ENCODE results near the gene TAF7L.
"Not testable (repeated sequence)": the region's sequence is repeated elsewhere in the genome, so short reads cannot be mapped to it uniquely, and the experiment has no call there.

The TAF7L gene

GRCh38 chrX:101290957-101291603 is at the start of gene TAF7L:
TAF7L (minus strand) TSS chrX:101291334; CDS start chrX:101287543, 3,791 bp downstream.
- DNase-seq (ENCODE audit: low read depth): no peak

GRCh38 chrX:101337776-101338271 is 46.7 kb upstream of the TAF7L start:
- no peak for DNase-seq (ENCODE audit: low read depth)

- not testable (repeated sequence) for DNase-seq (ENCODE audit: low read depth)
These were observed 43.2 kb upstream of the TAF7L start for GRCh38 chrX:101334310-101334709.

GRCh38 chrX:101326600-101326999 is 35.5 kb upstream of the TAF7L start:
- DNase-seq (ENCODE audit: low read depth): not testable (repeated sequence)

- no peak for DNase-seq (ENCODE audit: low read depth)
These were observed 12.7 kb upstream of the TAF7L start for GRCh38 chrX:101303790-101304189.

- not testable (repeated sequence) for DNase-seq (ENCODE audit: low read depth)
These were observed 4.5 kb upstream of the TAF7L start for GRCh38 chrX:101295603-101296002.

- DNase-seq (ENCODE audit: low read depth): peak; percentile 18
These were observed 3.7 kb downstream of the TAF7L start for GRCh38 chrX:101287402-101287801.

- no peak for DNase-seq (ENCODE audit: low read depth)
These were observed 14.9 kb downstream of the TAF7L start for GRCh38 chrX:101276238-101276637.

GRCh38 chrX:101274198-101274597 is 16.9 kb downstream of the TAF7L start:
- DNase-seq (ENCODE audit: low read depth): no peak

GRCh38 chrX:101265869-101266428 is 25.2 kb downstream of the TAF7L start:
- no peak for DNase-seq (ENCODE audit: low read depth)

GRCh38 chrX:101263766-101264165 is 27.4 kb downstream of the TAF7L start:
- no peak for DNase-seq (ENCODE audit: low read depth)

GRCh38 chrX:101262590-101262989 is 28.5 kb downstream of the TAF7L start:
- DNase-seq (ENCODE audit: low read depth): no peak

- DNase-seq (ENCODE audit: low read depth): no peak
These were observed 30.7 kb downstream of the TAF7L start for GRCh38 chrX:101260435-101260834.

GRCh38 chrX:101258259-101258581 is 32.9 kb downstream of the TAF7L start:
- no peak for DNase-seq (ENCODE audit: low read depth)

GRCh38 chrX:101257448-101258258 is 33.5 kb downstream of the TAF7L start:
- DNase-seq (ENCODE audit: low read depth): no peak

- DNase-seq (ENCODE audit: low read depth): no peak
These were observed 38.5 kb downstream of the TAF7L start for GRCh38 chrX:101252634-101253033.

- no peak for DNase-seq (ENCODE audit: low read depth)
These were observed 49.6 kb downstream of the TAF7L start for GRCh38 chrX:101241531-101241930.

GRCh38 chrX:101237041-101237440 is 54.1 kb downstream of the TAF7L start:
- no peak for DNase-seq (ENCODE audit: low read depth)

GRCh38 chrX:101232316-101232715 is 58.8 kb downstream of the TAF7L start:
- no peak for DNase-seq (ENCODE audit: low read depth)

- no peak for DNase-seq (ENCODE audit: low read depth)
These were observed 60.1 kb downstream of the TAF7L start for GRCh38 chrX:101231080-101231479.

GRCh38 chrX:101230636-101231035 is 60.5 kb downstream of the TAF7L start:
- DNase-seq (ENCODE audit: low read depth): no peak

GRCh38 chrX:101229170-101229569 is 62.0 kb downstream of the TAF7L start:
- DNase-seq (ENCODE audit: low read depth): no peak

- no peak for DNase-seq (ENCODE audit: low read depth)
These were observed 67.9 kb downstream of the TAF7L start for GRCh38 chrX:101223226-101223625.
